ENCODE results near the gene SUPT3H. TPM values are rescaled to one million over a fixed set of nuclear protein-coding genes. Genes with fewer than 3 reads are reported as not detected.
"Not testable (repeated sequence)": the region's sequence is repeated elsewhere in the genome, so short reads cannot be mapped to it uniquely, and the experiment has no call there.

The SUPT3H gene
- total RNA-seq, 1 donor, result 10.6 TPM

DNA sequence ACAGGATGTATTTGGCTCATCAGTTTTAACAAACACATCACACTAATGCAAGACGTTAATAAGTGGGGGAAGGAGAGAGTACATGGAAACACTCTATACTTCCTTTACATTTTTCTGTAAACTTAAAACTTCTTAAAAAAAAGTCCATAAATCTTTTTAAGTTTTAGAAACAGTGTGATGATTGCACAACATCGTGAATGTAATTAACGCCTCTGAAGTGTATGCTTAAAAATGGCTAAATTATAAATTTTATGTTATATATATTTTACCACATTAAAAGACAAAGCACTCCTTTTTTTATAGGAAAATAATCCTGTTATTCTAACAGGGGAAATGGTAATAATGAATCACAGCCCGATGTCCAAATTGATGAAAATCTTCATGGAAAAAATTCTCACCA is 193.7 kb downstream of the SUPT3H start:
- H3K4me3 ChIP-seq (ENCODE audit: low read depth, low read length), result no peak overlapping the region
- no peak for DNase-seq (ENCODE audit: low read depth)
- TF ChIP-seq, protein P1, sequence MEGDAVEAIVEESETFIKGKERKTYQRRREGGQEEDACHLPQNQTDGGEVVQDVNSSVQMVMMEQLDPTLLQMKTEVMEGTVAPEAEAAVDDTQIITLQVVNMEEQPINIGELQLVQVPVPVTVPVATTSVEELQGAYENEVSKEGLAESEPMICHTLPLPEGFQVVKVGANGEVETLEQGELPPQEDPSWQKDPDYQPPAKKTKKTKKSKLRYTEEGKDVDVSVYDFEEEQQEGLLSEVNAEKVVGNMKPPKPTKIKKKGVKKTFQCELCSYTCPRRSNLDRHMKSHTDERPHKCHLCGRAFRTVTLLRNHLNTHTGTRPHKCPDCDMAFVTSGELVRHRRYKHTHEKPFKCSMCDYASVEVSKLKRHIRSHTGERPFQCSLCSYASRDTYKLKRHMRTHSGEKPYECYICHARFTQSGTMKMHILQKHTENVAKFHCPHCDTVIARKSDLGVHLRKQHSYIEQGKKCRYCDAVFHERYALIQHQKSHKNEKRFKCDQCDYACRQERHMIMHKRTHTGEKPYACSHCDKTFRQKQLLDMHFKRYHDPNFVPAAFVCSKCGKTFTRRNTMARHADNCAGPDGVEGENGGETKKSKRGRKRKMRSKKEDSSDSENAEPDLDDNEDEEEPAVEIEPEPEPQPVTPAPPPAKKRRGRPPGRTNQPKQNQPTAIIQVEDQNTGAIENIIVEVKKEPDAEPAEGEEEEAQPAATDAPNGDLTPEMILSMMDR (IDR thresholded peaks at IDR 0.05; ENCODE audit: insufficient read depth, low read length), result no peak

DNA sequence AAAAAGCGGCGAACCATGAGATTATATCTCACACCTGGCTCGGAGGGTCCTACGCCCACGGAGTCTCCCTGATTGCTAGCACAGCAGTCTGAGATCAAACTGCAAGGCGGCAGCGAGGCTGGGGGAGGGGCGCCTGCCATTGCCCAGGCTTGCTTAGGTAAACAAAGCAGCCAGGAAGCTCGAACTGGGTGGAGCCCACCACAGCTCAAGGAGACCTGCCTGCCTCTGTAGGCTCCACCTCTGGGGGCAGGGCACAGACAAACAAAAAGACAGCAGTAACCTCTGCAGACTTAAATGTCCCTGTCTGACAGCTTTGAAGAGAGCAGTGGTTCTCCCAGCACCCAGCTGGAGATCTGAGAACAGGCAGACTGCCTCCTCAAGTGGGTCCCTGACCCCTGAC is 201.4 kb downstream of the SUPT3H start:
- DNase-seq (ENCODE audit: low read depth); H3K4me3 ChIP-seq (ENCODE audit: low read depth, low read length): not testable (repeated sequence)

DNA sequence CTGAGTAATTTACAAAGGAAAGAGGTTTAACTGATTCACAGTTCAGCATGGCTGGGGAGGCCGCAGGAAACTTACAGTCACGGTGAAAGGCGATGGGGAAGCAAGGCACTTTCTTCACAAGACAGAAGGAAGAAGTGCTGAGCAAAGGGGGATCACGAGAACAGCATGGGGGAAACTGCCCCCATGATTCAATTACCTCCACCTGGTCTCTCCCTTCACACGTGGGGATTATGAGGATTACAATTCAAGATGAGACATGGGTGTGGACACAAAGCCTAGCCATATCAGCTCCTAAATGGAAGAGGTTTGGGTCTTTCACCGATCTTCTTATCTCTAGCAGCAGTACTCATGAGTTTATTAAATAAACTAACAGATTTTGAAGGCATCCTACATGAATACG is 202.5 kb downstream of the SUPT3H start:
- H3K4me3 ChIP-seq (ENCODE audit: low read depth, low read length), result no peak overlapping the region
- DNase-seq (ENCODE audit: low read depth), result no peak
- TF ChIP-seq, protein P1 (IDR thresholded peaks at IDR 0.05; ENCODE audit: insufficient read depth, low read length), result no peak

DNA sequence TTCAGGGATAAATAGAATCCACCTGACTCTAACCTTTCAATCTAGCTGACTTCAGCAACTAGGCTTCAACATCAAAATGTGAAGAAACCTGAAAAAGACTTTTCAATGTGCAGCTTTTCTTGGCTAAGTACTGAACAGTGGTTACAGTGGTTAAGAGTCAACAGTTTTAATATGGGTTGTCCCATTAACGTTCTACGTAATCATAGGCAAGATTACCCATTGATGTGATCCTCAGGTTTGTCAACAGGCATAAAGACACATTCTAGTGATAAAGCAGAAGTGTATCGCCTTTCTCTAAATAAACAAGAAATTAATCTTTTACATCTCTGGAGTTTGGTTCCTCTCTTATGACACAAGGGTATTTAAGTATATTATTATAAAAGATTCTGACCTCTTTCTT is 203.7 kb downstream of the SUPT3H start:
- no peak overlapping the region for H3K4me3 ChIP-seq (ENCODE audit: low read depth, low read length)
- TF ChIP-seq, protein P1 (IDR thresholded peaks at IDR 0.05; ENCODE audit: insufficient read depth, low read length), result no peak
- no peak for DNase-seq (ENCODE audit: low read depth)

DNA sequence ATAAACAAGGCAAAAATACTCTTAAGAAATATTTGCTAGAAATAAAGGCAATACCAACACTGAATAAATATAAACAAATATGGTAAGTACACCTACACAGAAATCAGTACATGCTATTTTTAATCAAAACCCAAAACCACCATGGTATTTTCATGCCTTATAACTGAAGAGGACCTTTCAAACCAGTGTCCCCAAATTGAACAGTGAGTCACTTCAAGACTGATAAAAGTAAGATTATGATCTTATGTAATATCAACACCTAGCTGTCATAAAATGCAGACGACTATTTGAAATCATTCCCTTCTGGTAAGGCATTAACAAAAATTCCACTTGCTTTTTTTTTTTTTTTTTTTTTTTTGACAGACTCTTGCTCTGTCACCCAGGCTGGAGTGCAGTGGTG is 206.4 kb downstream of the SUPT3H start:
- H3K4me3 ChIP-seq (ENCODE audit: low read depth, low read length), result no peak overlapping the region
- DNase-seq (ENCODE audit: low read depth), result no peak
- TF ChIP-seq, protein P1 (IDR thresholded peaks at IDR 0.05; ENCODE audit: insufficient read depth, low read length), result no peak

DNA sequence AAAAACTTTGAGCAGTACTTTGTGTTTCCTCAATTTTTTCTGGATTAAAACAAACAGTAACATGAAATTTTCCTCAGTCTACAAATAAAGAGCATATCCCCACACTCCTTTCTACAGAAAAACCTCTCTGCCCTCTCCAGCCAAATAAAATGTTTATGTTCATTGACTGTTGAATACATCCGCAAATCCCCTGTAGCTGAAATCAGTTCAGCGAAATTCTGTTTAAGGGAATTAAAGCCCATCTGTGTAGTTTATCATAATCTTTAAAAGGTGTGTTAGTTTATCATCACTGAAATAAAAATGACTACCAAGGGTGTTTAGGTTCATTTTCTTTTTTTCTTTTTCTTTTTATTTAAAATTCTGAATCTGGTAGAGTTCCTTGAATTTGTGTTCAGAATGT is 207.4 kb downstream of the SUPT3H start:
- no peak overlapping the region for H3K4me3 ChIP-seq (ENCODE audit: low read depth, low read length)
- no peak for DNase-seq (ENCODE audit: low read depth)
- TF ChIP-seq, protein P1 (IDR thresholded peaks at IDR 0.05; ENCODE audit: insufficient read depth, low read length), result no peak

DNA sequence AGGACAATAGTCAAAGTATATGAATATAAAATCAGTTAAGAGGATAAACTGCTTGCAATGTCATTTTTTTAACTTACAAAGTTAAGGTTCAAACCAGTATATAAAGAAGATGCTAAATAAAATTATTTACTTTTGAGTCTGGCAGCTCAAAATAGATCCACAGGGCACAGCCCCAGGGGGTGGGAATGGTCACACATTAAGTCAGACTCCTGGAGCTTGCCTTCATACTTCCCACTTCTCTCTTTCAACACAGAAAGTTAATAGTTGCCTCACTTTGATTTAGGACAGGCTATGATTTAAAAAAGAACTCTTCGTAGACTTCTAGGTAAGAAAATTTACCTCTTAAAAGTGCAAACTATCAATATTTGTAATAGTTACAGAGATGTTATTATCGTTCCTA is 207.9 kb downstream of the SUPT3H start:
- H3K4me3 ChIP-seq (ENCODE audit: low read depth, low read length), result no peak overlapping the region
- TF ChIP-seq, protein P1 (IDR thresholded peaks at IDR 0.05; ENCODE audit: insufficient read depth, low read length), result no peak
- DNase-seq (ENCODE audit: low read depth), result no peak

All from fibroblast of the aortic adventitia (primary cell).